GM12865 (cell line): Measurements from ENCODE around the gene BRIP1.

Experiments used
- DNase-seq: peaks from one replicate; pipeline ENCODE4 v3.0.0; 2010; ENCODE audit warnings: low read depth
- H3K4me3 ChIP-seq: 2 replicates; pipeline ENCODE4 v1.5.1; 2011; ENCODE audit warnings: mild to moderate bottlenecking, low read depth, low read length, control low read depth
- TF ChIP-seq, protein P1 (sequence below): IDR thresholded peaks from 2 replicates; pipeline ENCODE4 v1.5.1; 2011; ENCODE audit warnings: low read length, control low read depth, low read depth, inconsistent platforms; ENCODE audit not compliant: insufficient read depth; ENCODE audit errors: missing control alignments

The BRIP1 gene

DNA sequence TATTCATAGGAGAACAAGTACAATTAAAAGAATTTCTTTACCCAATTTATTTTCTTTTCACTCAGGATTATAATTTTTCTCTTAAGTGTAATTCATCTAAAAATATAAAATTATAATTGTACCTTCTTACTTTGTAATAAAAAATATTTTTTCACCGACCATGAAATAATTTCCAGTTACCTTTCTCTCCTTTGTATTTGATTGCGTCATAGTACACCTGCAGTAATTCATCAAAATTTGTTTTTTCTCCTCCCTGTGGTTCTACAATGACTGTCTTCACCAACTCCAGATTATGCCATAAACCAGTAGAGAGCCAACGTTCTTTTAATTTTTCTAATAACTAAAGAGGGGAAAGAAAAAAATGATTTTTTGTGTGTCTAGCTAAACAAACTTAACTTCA lies 119.1 kb downstream of the BRIP1 start:
- DNase-seq = no peak
- TF ChIP-seq, protein P1, sequence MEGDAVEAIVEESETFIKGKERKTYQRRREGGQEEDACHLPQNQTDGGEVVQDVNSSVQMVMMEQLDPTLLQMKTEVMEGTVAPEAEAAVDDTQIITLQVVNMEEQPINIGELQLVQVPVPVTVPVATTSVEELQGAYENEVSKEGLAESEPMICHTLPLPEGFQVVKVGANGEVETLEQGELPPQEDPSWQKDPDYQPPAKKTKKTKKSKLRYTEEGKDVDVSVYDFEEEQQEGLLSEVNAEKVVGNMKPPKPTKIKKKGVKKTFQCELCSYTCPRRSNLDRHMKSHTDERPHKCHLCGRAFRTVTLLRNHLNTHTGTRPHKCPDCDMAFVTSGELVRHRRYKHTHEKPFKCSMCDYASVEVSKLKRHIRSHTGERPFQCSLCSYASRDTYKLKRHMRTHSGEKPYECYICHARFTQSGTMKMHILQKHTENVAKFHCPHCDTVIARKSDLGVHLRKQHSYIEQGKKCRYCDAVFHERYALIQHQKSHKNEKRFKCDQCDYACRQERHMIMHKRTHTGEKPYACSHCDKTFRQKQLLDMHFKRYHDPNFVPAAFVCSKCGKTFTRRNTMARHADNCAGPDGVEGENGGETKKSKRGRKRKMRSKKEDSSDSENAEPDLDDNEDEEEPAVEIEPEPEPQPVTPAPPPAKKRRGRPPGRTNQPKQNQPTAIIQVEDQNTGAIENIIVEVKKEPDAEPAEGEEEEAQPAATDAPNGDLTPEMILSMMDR = no peak
- no peak overlapping the region for H3K4me3 ChIP-seq

DNA sequence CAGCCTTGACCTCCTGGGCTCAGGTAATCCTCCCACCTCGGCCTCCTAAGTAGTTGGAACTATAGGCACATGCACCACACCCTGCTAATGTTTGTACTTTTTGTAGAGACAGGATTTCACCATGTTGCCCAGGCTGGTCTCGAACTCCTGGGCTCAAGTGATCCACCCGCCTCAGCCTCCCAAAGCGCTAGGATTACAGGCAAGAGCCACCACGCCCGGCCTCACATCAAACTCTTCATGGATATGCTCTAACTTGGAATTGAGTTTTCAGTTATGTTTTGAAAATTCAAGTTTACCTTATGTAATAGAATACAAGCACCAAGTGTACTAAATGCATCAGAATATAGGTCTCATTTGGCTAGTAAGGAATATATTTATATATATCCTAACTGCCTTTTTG lies 119.6 kb downstream of the BRIP1 start:
- TF ChIP-seq, protein P1 = no peak
- H3K4me3 ChIP-seq = no peak overlapping the region
- DNase-seq = no peak

DNA sequence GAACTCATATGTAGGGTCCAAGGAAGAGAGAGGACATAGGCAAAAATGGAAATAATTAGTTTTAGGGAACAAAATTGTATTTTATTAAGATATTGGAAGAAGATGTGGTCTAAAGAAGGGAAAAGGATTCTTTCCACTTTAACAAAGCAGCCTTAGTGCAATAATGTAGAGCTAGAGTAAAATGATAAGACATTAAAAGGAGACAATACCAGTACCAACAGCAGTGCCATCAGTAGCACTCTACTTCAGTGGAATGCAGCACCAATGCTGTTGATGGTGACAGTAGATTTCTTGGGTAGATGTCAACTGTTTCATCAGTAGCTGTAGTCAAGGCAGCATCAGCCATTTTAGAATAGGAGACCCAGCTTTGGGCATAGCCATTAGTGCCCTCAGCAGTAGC lies 124.3 kb downstream of the BRIP1 start:
- TF ChIP-seq, protein P1 = no peak
- DNase-seq = no peak
- H3K4me3 ChIP-seq = no peak overlapping the region

DNA sequence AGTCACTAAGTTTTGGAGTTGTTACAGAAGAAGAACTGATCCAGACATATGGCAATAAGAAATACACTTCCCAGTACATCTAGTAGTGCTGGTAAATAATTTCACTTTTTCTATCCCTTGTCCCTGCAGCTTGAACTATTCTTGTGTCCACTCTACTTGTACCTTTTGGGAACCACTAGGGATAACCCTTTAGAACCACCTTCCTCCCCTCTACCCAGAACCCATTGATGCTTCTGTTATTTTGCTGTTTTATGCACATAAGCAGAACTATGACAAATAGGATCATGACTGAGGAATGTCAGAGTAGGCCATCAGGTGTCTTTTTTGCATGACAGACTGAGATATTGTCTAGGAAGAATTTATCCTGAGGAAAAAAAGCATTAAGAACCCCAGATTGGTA lies 125.1 kb downstream of the BRIP1 start:
- DNase-seq = no peak
- H3K4me3 ChIP-seq = no peak overlapping the region
- TF ChIP-seq, protein P1 = no peak

DNA sequence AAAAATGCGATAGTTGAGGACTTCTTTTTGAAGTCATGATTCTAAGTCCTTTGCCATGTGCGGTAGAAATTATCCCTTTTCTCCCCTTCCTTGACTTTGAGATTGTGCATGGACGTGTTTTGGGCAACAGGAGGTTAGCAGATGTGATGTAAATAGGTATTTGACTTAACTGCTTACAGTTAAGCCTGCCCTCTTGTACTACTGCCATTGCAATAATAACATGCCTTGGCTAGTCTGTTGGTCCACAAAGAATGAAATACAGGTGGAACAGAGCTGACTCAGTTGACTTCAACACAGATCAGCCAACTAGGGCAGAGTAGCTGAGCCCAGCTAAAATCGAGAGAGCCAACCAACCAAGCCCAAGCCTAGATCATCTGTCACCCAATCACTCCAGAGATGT lies 125.5 kb downstream of the BRIP1 start:
- DNase-seq = no peak
- TF ChIP-seq, protein P1 = no peak
- H3K4me3 ChIP-seq = no peak overlapping the region

DNA sequence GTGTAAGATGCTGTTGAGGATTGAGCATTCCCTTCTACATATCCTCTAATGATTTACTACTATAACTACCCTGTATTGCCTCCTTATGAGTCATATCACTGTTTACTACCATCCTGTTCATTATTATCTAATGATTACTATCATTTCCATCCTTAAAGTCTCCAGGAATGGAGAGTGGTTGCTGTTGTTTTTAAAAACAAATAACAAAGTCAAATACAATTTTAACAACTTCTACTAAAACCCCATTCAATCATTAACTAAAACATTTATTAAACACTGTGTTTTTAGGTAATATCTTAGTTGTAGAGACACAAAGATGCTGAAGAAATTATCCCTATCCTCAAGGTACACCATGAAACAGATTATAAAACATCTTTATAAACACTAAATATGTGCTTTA lies 126.9 kb downstream of the BRIP1 start:
- DNase-seq = no peak
- TF ChIP-seq, protein P1 = no peak
- H3K4me3 ChIP-seq = no peak overlapping the region

DNA sequence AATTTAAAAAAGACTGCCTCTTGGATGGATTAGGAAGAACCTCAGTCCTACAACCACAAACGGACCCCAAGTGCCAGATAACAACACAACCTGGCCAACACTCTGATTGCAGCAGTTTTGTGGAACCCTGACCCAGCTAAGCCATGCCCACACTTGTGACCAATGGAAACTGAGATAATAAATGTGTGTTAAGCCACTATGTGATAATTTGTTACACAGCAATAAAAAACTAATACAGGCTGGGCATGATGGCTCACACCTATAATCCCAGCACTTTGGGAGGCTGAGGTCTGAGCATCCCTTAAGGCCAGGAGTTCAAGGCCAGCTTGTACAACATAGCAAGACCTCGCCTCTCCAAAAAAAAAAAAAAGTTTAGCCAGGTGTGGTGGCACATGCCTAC lies 127.5 kb downstream of the BRIP1 start:
- TF ChIP-seq, protein P1 = no peak
- DNase-seq = no peak
- H3K4me3 ChIP-seq = no peak overlapping the region
